WERI-Rb-1 (cell line): ENCODE results near the gene CADM1.

Experiments
- DNase-seq: peaks from one replicate; pipeline ENCODE4 v3.0.0-alpha.2; 2020
- H3K27ac ChIP-seq: fragments of 250-450 bp; sonication (Bioruptor Pico); 2 replicates; pipeline ENCODE4 v1.5.1; 2020; ENCODE audit warnings: mild to moderate bottlenecking, moderate library complexity
- H3K27me3 ChIP-seq: fragments of 250-450 bp; sonication (Bioruptor Pico); 2 replicates; pipeline ENCODE4 v1.5.1; 2021; ENCODE audit warnings: mild to moderate bottlenecking, low read depth, moderate library complexity; ENCODE audit not compliant: insufficient read depth, severe bottlenecking
- H3K36me3 ChIP-seq: fragments of 250-450 bp; sonication (Bioruptor Pico); 2 replicates; pipeline ENCODE4 v1.5.1; 2020; ENCODE audit warnings: mild to moderate bottlenecking, moderate library complexity
- H3K4me3 ChIP-seq: 2 replicates; pipeline ENCODE4 v1.5.1; 2011; ENCODE audit warnings: low read depth, mild to moderate bottlenecking, control low read depth, low read length
- H3K9me3 ChIP-seq: fragments of 250-450 bp; sonication (Bioruptor Pico); 2 replicates; pipeline ENCODE4 v1.5.1; 2021; ENCODE audit warnings: mild to moderate bottlenecking, moderate library complexity; ENCODE audit not compliant: severe bottlenecking
- CTCF ChIP-seq: IDR thresholded peaks from 2 replicates; pipeline ENCODE4 v1.5.1; 2011; ENCODE audit warnings: low read depth, mild to moderate bottlenecking, control low read depth, inconsistent platforms, low read length

The CADM1 gene

GRCh38 chr11:115164774-115165173, 339.4 kb downstream of the CADM1 start:
- DNase-seq: no peak
- H3K4me3 ChIP-seq: no peak overlapping the region
- no peak overlapping the region for H3K27ac ChIP-seq
- H3K36me3 ChIP-seq: no peaks in the 10 kb centered on the region
- no peaks in the 10 kb centered on the region for H3K9me3 ChIP-seq
- no peak for TF ChIP-seq CTCF
- no peaks in the 10 kb centered on the region for H3K27me3 ChIP-seq

- no peaks in the 10 kb centered on the region for H3K27me3 ChIP-seq
- H3K36me3 ChIP-seq: no peaks in the 10 kb centered on the region
- no peak overlapping the region for H3K4me3 ChIP-seq
- H3K9me3 ChIP-seq: no peaks in the 10 kb centered on the region
- H3K27ac ChIP-seq: no peak overlapping the region
- TF ChIP-seq CTCF: no peak
- no peak for DNase-seq
Observed at GRCh38 chr11:115162919-115163318, 341.3 kb downstream of the CADM1 start.

DNA sequence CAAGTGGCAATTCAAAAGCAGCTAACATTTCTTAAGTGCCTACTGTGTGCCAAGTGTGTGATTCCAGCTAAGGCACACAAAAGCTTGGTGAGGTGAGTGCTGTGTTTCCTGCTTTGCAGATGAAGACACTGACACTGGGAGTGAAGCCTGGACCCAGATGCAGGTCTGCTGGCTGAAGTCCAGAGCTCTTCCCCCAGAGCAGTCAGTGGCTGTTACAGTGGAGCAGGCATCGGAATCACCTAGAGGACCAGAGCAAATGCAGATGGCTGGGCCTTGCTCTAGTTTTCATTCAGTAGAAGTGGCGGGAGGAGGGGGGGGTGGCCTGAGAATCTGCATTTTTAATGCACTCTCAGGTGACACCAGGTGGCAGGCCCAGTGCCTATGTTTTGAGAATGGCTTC, 342.3 kb downstream of the CADM1 start:
- H3K9me3 ChIP-seq: no peaks in the 10 kb centered on the region
- no peak for TF ChIP-seq CTCF
- H3K27ac ChIP-seq: no peak overlapping the region
- H3K27me3 ChIP-seq: no peaks in the 10 kb centered on the region
- DNase-seq: no peak
- H3K4me3 ChIP-seq: no peak overlapping the region
- H3K36me3 ChIP-seq: no peaks in the 10 kb centered on the region

DNA sequence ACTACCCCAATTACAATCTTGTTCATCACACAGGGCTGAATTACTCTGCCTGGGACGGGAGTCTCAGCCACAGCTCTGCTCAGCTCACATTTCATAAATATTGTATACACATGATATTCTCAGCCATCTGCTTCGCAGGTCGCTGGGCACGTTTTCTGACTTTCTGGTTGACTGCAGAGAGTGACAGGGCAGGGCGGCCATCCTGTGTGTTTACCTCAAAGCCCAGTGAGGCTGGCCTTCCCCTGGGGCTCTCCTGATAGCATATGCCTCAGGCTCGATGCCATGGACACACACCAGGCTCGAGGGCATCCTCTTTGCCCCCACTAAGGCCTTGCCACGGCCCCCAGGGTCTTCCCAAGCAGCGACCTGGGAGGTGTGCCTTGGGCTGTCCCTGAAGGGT, 345.0 kb downstream of the CADM1 start:
- no peak for TF ChIP-seq CTCF
- Histone ChIP-seq H3K4me3 (no peak overlapping the region), H3K27me3 (no peaks in the 10 kb centered on the region), H3K9me3 (no peaks in the 10 kb centered on the region), H3K27ac (no peak overlapping the region), H3K36me3 (no peaks in the 10 kb centered on the region)
- DNase-seq: no peak

DNA sequence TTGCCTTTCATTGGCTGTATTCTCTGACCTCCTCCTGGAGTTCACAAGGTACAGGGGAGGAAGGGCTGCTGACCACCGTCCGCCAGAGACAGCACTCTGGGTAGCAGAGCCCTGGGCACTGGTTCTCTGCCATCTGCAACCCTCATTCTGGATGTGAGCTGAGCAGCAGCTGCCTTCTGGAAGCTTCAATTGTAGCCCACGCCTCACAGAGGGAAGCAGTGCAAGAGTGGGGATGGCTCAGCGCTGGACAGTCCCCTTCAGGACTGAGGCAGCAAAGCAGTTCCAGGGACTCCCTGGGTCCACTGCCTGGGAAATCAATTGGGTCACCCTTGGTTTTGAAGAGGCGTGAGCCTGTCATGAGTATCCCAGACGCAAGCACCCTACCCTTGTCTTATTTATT, 346.2 kb downstream of the CADM1 start:
- H3K4me3 ChIP-seq: no peak overlapping the region
- no peak for TF ChIP-seq CTCF
- no peaks in the 10 kb centered on the region for H3K36me3 ChIP-seq
- DNase-seq: no peak
- no peaks in the 10 kb centered on the region for H3K27me3 ChIP-seq
- no peak overlapping the region for H3K27ac ChIP-seq
- H3K9me3 ChIP-seq: no peaks in the 10 kb centered on the region

DNA sequence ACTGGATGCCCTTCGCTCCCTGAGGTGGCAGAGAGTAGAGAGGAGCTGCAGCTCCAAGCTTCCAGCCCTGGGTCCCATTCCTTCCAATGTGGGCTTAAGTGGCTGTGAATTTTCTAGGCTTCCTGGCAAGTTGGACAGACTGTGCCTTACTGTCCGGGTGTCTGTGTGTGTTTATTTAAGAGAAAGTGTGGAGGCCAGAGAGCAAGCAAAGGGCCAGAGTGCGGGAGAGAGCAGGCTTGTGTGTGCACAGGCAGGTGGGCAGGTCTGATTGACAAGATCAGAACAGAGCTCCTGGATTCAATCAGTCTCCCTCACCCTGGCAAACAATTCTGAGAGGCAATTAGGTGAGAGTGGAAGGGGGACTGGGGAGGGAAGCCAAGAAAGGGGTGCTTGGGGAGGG, 347.0 kb downstream of the CADM1 start:
- no peaks in the 10 kb centered on the region for H3K27me3 ChIP-seq
- H3K27ac ChIP-seq: no peak overlapping the region
- no peak for DNase-seq
- H3K9me3 ChIP-seq: no peaks in the 10 kb centered on the region
- TF ChIP-seq CTCF: no peak
- no peak overlapping the region for H3K4me3 ChIP-seq
- no peaks in the 10 kb centered on the region for H3K36me3 ChIP-seq
